HUDEP-2 (cell line): Measurements from ENCODE around the gene HCST.
A peak's percentile ranks its signal among the peaks of the same experiment; 100 is the strongest.

ENCODE experiments used
- DNase-seq, 76 experiments: peaks; one replicate each; lab custom pipeline; 2025; ENCODE audit not compliant: unreplicated experiment in 76 of 76; lab: John Stamatoyannopoulos, UW

Gene HCST, protein sequence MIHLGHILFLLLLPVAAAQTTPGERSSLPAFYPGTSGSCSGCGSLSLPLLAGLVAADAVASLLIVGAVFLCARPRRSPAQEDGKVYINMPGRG

DNA sequence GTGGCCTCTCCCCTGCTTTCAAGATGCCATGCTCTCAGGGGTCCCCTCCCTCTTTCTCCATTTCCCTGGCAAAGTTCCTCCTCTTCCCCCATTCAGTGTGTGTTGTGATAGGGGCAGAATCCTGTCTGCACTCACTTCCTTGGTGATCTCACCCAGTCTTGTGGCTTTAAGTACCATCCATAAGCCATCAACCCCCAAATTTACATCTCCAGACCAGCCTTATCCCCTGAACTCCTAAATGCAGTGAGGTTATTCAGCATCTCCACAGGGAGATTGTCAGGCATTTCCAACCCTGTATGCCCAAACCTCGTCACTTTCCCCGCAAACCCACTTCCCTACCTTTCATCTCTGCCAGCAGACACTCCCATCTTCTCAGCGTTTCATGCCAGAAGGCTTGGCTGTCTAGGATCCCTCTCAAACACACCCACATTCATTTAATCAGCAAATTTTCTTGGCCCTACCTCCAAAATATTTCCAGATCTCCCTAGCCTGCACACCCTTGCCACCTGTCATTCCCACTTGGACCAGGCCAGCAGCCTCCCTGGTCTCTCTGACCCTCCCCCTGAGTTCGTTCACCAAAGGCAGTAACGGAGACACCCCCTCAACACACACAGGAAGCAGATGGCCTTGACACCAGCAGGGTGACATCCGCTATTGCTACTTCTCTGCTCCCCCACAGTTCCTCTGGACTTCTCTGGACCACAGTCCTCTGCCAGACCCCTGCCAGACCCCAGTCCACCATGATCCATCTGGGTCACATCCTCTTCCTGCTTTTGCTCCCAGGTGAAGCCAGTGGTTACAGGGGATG is at the start of gene HCST:
TSS of gene HCST (plus strand) at position 676 of the 808 bp plus-strand sequence. CDS start at position 741, 65 bp downstream.
- DNase-seq: peak in 5 of 76 experiments; percentile 10 to 26 (median 14)

DNA sequence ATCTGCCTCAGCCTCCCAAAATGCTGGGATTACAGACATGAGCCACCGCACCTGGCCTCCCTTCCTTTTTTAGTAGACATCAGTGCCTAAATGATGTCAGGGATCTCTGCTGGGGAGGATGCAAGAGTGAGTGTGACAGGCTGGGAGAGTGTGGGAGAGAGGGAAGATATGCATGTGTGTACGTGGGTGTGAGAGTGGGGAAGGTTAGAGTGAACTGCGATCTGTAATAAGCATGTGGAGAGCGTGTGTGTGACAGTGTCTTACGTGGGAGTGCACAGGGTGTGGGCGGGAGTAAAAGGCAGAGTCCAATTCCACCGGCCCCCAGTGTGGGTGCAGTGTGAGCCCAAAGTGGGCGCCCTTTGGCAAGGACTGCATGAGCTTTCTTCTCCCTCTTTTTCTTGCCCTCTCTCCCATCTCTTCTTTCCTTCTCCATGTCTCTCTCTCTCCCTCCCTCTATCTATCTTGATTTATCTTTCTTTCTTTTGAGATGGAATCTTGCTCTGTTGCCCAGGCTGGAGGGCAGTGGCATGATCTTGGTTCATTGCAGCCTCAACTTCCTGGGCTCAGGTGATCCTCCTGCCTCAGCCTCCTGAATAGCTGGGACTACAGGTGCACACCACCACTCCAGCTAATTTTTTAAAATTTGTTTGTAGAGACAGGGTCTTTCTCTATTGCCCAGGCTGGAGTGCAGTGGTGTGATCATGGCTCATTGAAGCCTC is 49.1 kb upstream of the HCST start:
- DNase-seq: no peak

DNA sequence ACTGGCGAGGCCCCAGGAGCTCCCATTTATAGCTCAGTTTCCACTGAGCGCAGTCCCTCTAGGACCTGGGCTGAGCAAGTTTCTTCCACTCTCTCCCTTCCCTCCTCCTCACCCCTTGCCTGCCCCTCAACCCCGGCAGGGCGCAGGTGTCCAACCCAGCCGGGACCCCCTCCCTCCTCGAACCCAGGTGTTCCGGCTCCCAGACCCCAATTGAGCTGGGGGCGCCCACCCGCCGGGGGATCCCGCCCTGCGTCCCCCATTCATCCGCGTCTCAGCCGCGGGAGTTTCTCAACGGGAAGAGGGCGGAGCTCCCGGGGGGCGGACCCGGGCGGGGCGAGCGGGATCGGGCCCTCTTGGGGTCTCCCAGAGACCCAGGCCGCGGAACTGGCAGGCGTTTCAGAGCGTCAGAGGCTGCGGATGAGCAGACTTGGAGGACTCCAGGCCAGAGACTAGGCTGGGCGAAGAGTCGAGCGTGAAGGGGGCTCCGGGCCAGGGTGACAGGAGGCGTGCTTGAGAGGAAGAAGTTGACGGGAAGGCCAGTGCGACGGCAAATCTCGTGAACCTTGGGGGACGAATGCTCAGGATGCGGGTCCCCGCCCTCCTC is 45.7 kb upstream of the HCST start, which contains the start of gene KIRREL2:
TSS of gene KIRREL2 (plus strand) at position 366 of the 604 bp plus-strand sequence. CDS start at position 575, 209 bp downstream.
- no peak for DNase-seq

DNA sequence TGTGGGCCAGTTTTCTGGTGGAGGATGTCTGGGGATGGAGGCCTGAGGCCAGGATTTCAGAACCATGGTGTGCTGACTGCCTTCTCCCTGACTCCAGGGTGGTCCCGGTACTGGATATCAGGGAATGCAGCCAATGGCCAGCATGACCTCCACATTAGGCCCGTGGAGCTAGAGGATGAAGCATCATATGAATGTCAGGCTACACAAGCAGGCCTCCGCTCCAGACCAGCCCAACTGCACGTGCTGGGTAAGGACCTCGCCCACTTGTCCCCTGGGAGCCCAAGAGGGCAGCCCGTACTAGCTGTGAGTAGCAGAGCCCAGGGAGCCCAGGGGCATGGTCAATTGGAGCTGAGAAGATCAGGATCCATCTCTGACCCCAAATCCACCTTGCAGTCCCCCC is 44.0 kb upstream of the HCST start:
- DNase-seq: no peak

DNA sequence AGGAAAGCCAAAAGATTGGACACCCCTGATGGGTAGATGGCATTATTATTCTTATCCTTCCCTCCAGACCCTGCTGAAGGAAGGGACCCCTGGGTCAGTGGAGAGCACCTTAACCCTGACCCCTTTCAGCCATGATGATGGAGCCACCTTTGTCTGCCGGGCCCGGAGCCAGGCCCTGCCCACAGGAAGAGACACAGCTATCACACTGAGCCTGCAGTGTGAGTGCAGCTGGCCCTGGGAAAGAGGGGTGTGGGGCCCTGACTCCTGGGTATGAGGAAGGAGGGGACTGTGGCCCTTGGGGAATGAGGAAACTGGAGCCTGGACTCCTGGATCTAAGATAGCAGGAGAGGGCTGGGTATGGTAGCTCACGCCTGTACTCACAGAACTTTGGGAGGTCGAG is 42.9 kb upstream of the HCST start:
- no peak for DNase-seq

DNA sequence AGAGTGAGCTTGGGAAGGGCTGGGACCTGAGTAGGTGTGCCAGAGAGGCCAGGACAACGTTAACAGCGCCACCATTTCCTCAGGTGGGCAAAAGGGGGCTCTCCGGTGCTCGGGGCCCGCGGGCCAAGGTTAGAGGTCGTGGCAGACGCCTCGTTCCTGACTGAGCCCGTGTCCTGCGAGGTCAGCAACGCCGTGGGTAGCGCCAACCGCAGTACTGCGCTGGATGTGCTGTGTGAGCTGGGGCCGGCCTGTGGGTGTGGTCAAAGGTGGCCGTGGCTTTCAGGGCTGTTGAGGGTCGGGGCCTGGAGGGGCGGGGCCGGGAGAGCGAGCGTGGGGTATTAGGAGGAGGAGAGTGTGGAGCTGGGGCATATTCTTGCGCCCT is 41.9 kb upstream of the HCST start:
- DNase-seq: no peak

DNA sequence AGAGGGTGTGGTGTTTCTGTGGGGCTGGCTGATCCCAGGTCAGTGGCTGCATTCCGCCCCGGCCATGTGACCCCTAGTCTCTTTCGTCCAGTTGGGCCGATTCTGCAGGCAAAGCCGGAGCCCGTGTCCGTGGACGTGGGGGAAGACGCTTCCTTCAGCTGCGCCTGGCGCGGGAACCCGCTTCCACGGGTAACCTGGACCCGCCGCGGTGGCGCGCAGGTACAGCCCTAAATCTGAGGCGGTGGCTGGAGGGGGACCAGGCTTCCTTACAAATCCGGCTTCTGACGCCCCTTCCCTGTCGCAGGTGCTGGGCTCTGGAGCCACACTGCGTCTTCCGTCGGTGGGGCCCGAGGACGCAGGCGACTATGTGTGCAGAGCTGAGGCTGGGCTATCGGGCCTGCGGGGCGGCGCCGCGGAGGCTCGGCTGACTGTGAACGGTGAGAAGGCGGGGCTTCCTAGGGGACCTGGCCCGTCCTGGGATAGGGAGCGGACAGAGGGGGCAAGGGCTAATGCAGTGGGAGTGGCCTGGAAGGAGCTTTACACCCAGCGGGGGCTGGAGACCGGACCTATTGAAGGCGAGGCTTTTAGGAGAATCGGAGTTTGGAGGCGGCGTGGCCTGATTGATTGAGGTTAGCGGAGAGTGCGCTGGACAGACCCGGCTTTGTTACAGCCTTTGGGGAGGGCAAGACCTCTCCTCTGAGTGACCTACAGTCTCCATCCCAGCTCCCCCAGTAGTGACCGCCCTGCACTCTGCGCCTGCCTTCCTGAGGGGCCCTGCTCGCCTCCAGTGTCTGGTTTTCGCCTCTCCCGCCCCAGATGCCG is 41.3 kb upstream of the HCST start:
- peak in 1 of 76 experiments; percentile 7 for DNase-seq

DNA sequence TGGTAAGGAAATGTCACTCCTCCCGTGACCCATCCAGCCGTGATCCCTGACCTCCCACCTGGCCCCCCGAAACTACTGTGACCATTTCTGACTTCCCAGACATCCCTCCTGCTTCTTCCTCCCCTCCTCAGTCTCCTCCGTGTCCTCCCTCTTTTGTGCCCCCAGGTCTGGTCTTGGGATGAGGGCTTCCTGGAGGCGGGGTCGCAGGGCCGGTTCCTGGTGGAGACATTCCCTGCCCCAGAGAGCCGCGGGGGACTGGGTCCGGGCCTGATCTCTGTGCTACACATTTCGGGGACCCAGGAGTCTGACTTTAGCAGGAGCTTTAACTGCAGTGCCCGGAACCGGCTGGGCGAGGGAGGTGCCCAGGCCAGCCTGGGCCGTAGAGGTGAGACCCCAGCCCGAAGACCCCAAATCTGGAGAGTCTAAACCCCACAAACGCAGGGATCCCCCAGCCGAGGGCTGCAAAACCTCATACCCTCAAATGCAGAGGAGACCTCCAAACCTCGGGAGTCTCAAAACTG is 40.6 kb upstream of the HCST start:
- no peak for DNase-seq

DNA sequence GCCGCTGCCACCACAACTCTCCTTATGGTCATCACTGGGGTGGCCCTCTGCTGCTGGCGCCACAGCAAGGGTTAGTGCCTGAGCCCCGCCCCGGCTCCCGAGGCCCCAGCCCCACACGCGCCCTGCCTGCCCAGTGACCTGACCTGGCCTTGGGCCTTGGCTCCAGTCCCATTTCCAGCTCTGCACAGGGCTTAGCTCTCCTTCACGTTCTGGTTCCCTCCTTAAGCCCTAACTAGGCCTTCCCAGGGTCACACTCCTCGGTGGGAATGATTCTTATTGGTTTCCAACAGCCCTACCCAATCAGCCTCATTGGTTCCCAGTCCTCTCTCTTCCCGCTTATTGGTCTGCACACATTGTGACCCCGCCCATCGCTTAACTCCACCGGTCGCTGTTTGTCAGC is 39.8 kb upstream of the HCST start:
- no peak for DNase-seq

DNA sequence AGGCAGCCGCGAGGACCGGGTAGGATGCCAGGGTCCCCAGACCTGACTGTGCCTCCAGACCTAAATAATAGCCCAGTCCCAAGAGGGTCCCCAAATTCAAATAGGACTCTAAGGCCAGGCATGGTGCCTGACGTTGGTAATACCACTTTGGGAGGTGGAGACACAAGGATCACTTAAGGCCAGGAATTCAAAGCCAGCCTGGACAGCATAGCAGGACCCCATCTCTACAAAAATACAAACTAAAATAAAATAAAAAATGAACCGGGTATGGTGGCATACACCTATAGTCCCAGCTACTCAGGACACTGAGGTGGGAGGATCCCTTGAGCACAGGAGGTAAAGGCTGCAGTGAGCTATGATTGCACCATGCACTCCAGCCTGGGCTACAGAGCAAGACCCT is 39.3 kb upstream of the HCST start:
- DNase-seq: no peak

DNA sequence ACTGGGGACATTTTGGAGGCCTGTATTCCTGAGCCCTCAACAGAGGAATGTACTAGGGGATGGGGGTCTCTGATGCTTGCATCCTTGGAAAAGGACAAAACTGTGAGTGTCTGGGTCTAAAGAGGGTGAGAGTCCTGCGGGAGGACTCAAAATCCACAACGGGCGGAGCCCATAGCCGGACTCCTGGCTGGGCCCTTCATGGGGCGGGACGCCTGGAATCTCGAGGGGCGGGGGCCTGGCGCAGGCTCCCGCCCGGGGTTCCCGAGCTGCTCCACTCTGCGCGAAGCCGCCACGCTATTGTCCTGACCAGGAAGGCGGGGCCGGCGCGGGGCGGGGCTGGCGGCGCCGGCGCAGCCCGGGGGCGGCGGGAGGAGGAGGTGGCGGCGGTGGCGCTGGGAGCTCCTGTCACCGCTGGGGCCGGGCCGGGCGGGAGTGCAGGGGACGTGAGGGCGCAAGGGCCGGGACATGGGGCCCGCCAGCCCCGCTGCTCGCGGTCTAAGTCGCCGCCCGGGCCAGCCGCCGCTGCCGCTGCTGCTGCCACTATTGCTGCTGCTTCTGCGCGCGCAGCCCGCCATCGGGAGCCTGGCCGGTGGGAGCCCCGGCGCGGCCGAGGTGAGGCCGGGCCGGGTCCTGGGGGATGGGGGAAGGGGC is 34.0 kb upstream of the HCST start, which contains the start of gene APLP1:
TSS of gene APLP1 (plus strand) at position 403 of the 651 bp plus-strand sequence. CDS start at position 466, 63 bp downstream.
- peak in 39 of 76 experiments; percentile 4 to 71 (median 45) for DNase-seq

DNA sequence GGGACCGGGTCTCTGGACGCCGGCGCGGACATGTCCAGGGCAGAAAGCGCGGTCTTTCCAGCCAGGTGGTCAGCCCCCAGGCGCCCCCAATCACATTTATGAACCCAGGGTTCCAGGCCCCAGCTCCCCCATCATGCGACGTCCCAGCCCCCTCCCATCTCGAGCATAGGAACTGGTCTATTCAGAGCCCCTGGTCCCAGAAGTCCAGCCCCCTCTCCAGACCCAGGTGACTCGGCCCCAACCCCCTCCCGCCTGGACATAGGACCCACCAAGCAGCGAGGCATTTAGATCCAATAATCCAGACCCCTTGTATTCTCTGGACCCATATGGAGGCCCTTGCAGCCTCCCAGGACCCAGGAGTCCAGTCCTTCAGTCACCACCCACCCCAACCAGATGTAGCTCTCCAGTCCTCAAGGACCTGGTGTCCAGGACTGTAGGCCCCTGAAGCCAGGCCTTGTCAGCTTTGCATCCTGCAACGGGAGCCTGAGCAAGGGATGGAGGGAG is 33.5 kb upstream of the HCST start:
- DNase-seq: no peak

DNA sequence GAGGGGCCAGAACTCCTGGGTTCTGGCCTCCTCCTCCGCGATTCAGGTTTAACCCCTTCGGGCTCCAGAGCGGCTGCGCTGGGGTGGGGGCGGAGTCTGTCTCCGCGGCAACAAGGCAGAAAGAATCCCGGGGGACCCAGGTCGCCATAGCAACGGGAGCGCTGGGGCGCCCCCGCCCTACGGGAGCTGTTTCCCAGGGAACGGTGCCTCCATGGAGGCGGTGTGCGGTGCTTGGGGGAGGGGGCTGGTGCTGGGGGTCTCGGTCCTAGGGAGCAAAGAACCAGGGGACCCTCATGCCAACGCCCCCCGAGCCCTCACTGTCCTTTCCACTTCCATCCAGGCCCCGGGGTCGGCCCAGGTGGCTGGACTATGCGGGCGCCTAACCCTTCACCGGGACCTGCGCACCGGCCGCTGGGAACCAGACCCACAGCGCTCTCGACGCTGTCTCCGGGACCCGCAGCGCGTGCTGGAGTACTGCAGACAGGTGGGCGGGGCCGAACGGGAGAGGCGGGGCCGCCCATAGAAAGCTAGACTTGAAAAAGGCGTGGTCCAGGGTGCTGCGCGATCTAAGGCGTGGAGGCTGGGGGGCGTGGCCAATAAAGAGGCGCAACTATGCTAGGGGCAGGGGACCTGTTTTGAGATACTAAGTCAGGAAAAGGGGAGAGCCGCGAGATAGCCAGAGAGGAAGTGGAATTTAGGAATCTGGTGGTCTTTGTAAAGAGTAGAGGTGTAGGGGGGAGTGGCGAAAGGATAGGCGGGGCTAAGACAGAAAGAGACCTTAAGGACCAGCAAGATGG is 32.8 kb upstream of the HCST start:
- DNase-seq: peak in 74 of 76 experiments; percentile 41 to 94 (median 86)

DNA sequence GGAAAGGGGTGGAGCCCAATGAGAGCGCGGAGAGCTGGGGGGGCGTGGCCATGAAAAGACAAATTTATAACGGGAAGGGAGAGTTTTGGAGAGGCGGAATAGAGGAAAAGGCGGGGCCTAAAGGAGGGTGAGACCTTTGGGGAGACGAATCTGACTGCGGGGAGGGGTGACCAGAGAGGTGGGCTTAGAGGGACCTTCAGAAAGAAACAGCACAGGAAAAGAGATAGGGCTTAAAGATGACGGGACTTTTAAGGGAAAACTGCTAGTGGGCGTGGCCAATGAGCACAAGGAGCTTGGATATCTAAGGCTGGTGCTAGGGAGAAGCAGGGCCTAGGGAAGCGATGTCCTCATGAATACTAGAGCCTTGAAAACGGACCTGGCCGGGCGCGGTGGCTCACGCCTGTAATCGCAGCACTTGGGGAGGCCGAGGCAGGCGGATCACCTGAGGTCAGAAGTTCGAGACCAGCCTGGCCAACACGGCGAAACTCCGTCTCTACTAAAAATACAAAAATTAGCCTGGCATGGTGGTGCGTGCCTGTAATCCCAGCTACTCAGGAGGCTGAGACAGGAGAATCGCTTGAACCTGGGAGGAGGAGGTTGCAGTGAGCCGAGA is 32.1 kb upstream of the HCST start:
- DNase-seq: peak in 4 of 76 experiments; percentile 61 to 74 (median 64)

DNA sequence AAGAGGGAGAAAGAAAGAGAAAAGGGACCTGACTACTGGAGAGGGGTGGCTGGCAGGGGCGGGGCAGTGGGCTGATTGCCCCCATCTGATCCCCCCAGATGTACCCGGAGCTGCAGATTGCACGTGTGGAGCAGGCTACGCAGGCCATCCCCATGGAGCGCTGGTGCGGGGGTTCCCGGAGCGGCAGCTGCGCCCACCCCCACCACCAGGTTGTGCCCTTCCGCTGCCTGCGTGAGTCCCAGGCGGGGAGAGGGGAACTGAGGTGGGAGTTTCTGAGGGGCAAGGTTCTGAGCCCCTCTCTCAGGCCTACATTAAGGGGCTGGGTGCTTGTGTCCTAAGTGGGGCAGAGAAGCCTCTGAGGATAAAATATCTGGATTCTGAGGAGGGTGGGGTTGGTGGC is 31.5 kb upstream of the HCST start:
- no peak for DNase-seq

DNA sequence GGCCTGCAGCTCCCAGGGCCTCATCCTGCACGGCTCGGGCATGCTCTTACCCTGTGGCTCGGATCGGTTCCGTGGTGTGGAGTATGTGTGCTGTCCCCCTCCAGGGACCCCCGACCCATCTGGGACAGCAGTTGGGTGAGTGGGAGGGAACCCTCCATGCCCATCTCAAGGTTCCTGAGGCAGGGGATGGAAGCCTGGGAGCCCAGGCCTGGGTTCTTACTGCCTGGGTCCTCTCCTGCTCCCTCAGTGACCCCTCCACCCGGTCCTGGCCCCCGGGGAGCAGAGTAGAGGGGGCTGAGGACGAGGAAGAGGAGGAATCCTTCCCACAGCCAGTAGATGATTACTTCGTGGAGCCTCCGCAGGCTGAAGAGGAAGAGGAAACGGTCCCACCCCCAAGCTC is 30.7 kb upstream of the HCST start:
- no peak for DNase-seq

DNA sequence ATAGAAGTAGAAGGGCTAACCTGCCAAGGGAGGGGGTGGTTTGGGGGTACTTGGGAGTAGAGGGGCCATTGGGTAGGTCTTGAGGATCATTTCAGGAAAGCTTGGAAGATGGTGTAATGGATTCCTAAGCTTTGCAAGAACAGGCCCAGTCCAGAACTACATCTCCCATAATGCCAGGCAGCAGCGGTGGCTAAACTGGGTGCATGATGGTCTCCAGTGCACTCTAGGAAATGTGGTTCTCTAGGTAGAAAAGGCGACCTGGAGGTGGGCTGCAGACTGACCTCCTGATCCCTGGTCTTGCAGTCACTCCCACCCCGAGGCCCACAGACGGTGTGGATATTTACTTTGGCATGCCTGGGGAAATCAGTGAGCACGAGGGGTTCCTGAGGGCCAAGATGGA is 30.1 kb upstream of the HCST start:
- no peak for DNase-seq

DNA sequence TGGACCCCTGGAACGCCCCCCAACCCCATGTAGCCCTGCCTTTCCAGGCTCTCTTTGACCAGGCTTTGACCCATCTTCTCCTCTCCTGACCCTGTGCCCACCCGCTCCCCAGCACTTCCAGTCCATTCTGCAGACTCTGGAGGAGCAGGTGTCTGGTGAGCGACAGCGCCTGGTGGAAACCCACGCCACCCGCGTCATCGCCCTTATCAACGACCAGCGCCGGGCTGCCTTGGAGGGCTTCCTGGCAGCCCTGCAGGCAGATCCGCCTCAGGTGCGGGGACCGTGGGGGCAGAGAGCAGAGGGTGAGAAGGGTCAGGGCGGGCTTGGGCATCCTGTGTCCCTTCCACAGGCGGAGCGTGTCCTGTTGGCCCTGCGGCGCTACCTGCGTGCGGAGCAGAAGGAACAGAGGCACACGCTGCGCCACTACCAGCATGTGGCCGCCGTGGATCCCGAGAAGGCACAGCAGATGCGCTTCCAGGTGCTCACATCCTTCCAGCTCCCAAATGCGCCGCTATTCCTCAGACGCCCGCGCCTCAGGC is 27.9 kb upstream of the HCST start:
- no peak for DNase-seq
